Measurements from ENCODE around the gene MOB2. TPM values are rescaled to one million over a fixed set of nuclear protein-coding genes. Genes with fewer than 3 reads are reported as not detected.
"Not testable (repeated sequence)": the region's sequence is repeated elsewhere in the genome, so short reads cannot be mapped to it uniquely, and the experiment has no call there.

Gene MOB2
- total RNA-seq, 1 experiment from 2014 or later, result 22.7 TPM

GRCh38 chr11:1435820-1436467, 50.6 kb downstream of the MOB2 start:
- H3K9me3 ChIP-seq (ENCODE audit: control insufficient read depth, low read depth, low read length), result no peaks in the 10 kb centered on the region
- no peak overlapping the region for H3K4me2 ChIP-seq (ENCODE audit: insufficient read depth, insufficient read length, low read length)
- DNase-seq, result peak; percentile 66

GRCh38 chr11:1435479-1435819, 51.1 kb downstream of the MOB2 start:
- H3K27me3 Mint-ChIP-seq (ENCODE audit: low read depth); H3K9ac ChIP-seq (ENCODE audit: extremely low read depth, insufficient read length, low read length); DNase-seq; H3K36me3 Mint-ChIP-seq (ENCODE audit: insufficient read depth in 1 of 3, low read depth in 3 of 3); H3K9me3 Mint-ChIP-seq; H3K56ac ChIP-seq (ENCODE audit: insufficient read length, low read depth, low read length); H2BK20ac ChIP-seq (ENCODE audit: low read depth, low read length, poor library complexity, severe bottlenecking); H2BK12ac ChIP-seq (ENCODE audit: insufficient read length, low read depth, low read length); H4K91ac ChIP-seq (ENCODE audit: insufficient read length, low read depth, low read length); H2AK5ac ChIP-seq (ENCODE audit: insufficient read length, low read length); H3K79me2 ChIP-seq (ENCODE audit: insufficient read depth, low read length); H3K23ac ChIP-seq (ENCODE audit: insufficient read length, low read depth, low read length); H2BK15ac ChIP-seq (ENCODE audit: low read depth, low read length); H3K18ac ChIP-seq (ENCODE audit: insufficient read length, low read depth, low read length); H3K27ac ChIP-seq (ENCODE audit: insufficient read length, low read depth, low read length); H4K8ac ChIP-seq (replicated peaks; ENCODE audit: insufficient read length, low read depth, low read length); H2AFZ ChIP-seq (ENCODE audit: low read length); H2BK120ac ChIP-seq (ENCODE audit: low read depth, low read length, poor library complexity, severe bottlenecking); H3T11ph ChIP-seq (ENCODE audit: low read length); H4K20me1 ChIP-seq (ENCODE audit: control insufficient read depth, insufficient read depth, insufficient read length); H4K5ac ChIP-seq (ENCODE audit: insufficient read length, low read depth, low read length); H3K4me1 Mint-ChIP-seq; H3K4ac ChIP-seq (ENCODE audit: low read depth, low read length); H2BK5ac ChIP-seq (ENCODE audit: insufficient read length, low read length); H3K4me2 ChIP-seq (ENCODE audit: insufficient read depth, insufficient read length, low read length); H3K23me2 ChIP-seq (ENCODE audit: insufficient read length, low read depth, low read length, poor library complexity, severe bottlenecking); H3K27me3 ChIP-seq (ENCODE audit: insufficient read depth, low read length); H3K4me3 Mint-ChIP-seq; H3K9me3 ChIP-seq (ENCODE audit: control insufficient read depth, low read depth, low read length); H3K4me1 ChIP-seq (ENCODE audit: insufficient read depth, low read length); H3K79me1 ChIP-seq (ENCODE audit: insufficient read depth, low read depth, low read length, poor library complexity, severe bottlenecking); H3K27ac Mint-ChIP-seq; H3K14ac ChIP-seq (ENCODE audit: insufficient read depth, low read length): not testable (repeated sequence)
- no CpG with 5 or more reads among the region's 20 CpGs for WGBS (ENCODE audit: extremely low coverage, insufficient read length, low lambda C conversion rate)

More at GRCh38 chr11:1435820-1436467, 50.6 kb downstream of the MOB2 start:
- Histone ChIP-seq H2BK5ac (ENCODE audit: insufficient read length, low read length) (no peak overlapping the region), H4K91ac (ENCODE audit: insufficient read length, low read depth, low read length) (no peak overlapping the region), H2AFZ (ENCODE audit: low read length) (no peak overlapping the region), H2BK120ac (ENCODE audit: low read depth, low read length, poor library complexity, severe bottlenecking) (no peak overlapping the region), H2BK12ac (ENCODE audit: insufficient read length, low read depth, low read length) (no peak overlapping the region), H2BK15ac (ENCODE audit: low read depth, low read length) (no peak overlapping the region), H2BK20ac (ENCODE audit: low read depth, low read length, poor library complexity, severe bottlenecking) (no peak overlapping the region), H4K20me1 (ENCODE audit: control insufficient read depth, insufficient read depth, insufficient read length) (no peaks in the 10 kb centered on the region), H3K27me3 (ENCODE audit: insufficient read depth, low read length) (no peaks in the 10 kb centered on the region), H4K5ac (ENCODE audit: insufficient read length, low read depth, low read length) (no peak overlapping the region), H3K4me1 (ENCODE audit: insufficient read depth, low read length) (no peaks in the 10 kb centered on the region; the same call in 1 of the 2 replicates), H3K23me2 (ENCODE audit: insufficient read length, low read depth, low read length, poor library complexity, severe bottlenecking) (no peaks in the 10 kb centered on the region), H3K79me2 (ENCODE audit: insufficient read depth, low read length) (no peaks in the 10 kb centered on the region; the same call in 1 of the 2 replicates), H3K79me1 (ENCODE audit: insufficient read depth, low read depth, low read length, poor library complexity, severe bottlenecking) (no peaks in the 10 kb centered on the region), H3K56ac (ENCODE audit: insufficient read length, low read depth, low read length) (no peak overlapping the region), H3K9ac (ENCODE audit: extremely low read depth, insufficient read length, low read length) (no peak overlapping the region), H2AK5ac (ENCODE audit: insufficient read length, low read length) (no peak overlapping the region), H3T11ph (ENCODE audit: low read length) (no peak overlapping the region), H3K27ac (ENCODE audit: insufficient read length, low read depth, low read length) (no peak overlapping the region), H3K18ac (ENCODE audit: insufficient read length, low read depth, low read length) (no peak overlapping the region), H3K23ac (ENCODE audit: insufficient read length, low read depth, low read length) (no peak overlapping the region), H3K14ac (ENCODE audit: insufficient read depth, low read length) (no peak overlapping the region), H3K4ac (ENCODE audit: low read depth, low read length) (no peak overlapping the region), H4K8ac (replicated peaks; ENCODE audit: insufficient read length, low read depth, low read length) (no peak overlapping the region)
- Mint-ChIP-seq H3K36me3 (ENCODE audit: insufficient read depth in 1 of 3, low read depth in 3 of 3) (no peaks in the 10 kb centered on the region), H3K4me3 (no peak overlapping the region), H3K4me1 (no peaks in the 10 kb centered on the region), H3K27me3 (ENCODE audit: low read depth) (no peaks in the 10 kb centered on the region), H3K27ac (no peak overlapping the region), H3K9me3 (no peaks in the 10 kb centered on the region)
- no CpG with 5 or more reads among the region's 29 CpGs for WGBS (ENCODE audit: extremely low coverage, insufficient read length, low lambda C conversion rate)
- TF ChIP-seq CTCF (conservative IDR thresholded peaks at IDR 0.05), result no peak
